Ovary (tissue), 9 donors: ENCODE results near the gene POLA1. TPM values are rescaled to one million over a fixed set of nuclear protein-coding genes. Genes with fewer than 3 reads are reported as not detected.
"Not testable (repeated sequence)": the region's sequence is repeated elsewhere in the genome, so short reads cannot be mapped to it uniquely, and the experiment has no call there.

Experiments
- DNase-seq, 5 donors: peaks; one replicate each; pipeline ENCODE4 v3.0.0-alpha.2; 2019 to 2020
- H3K27ac ChIP-seq, 2 donors: fragments of 200-600 bp; one replicate each; pipeline versions ENCODE4 v1.5.1 to v1.8.0; 2019 to 2022
- H3K27me3 ChIP-seq: fragments of 200-600 bp; one replicate; pipeline ENCODE4 v1.8.0; 2022
- H3K36me3 ChIP-seq: fragments of 200-600 bp; sonication (generic); one replicate; pipeline ENCODE4 v1.5.1; 2019
- H3K4me1 ChIP-seq: one replicate; pipeline ENCODE4 v1.8.1; 2013; ENCODE audit warnings: mild to moderate bottlenecking, moderate library complexity; ENCODE audit not compliant: insufficient read depth
- H3K4me3 ChIP-seq: fragments of 200-600 bp; sonication (generic); one replicate; pipeline ENCODE4 v1.5.1; 2017
- H3K9me3 ChIP-seq, 2 donors: fragments of 200-600 bp in 1 of 2; sonication (generic) in 1 of 2; one replicate each; pipeline versions ENCODE4 v1.5.1 to v1.8.1; 2013 to 2019; ENCODE audit warnings: mild to moderate bottlenecking in 1 of 2, moderate library complexity in 1 of 2
- CTCF ChIP-seq, 3 donors: fragments of 450-650 bp in 2 of 3; fragments of 200-600 bp in 1 of 3; IDR thresholded peaks; one replicate each; pipeline versions ENCODE4 v1.5.1 to v1.8.0; 2016 to 2022; ENCODE audit warnings: antibody characterized with exemption in 3 of 3, mild to moderate bottlenecking in 1 of 3
- EP300 ChIP-seq: sonication (generic); formaldehyde crosslinking; IDR thresholded peaks from one replicate; pipeline ENCODE4 v1.6.1; 2017; ENCODE audit warnings: antibody characterized with exemption
- POLR2A ChIP-seq: fragments of 450-650 bp; IDR thresholded peaks from one replicate; pipeline ENCODE4 v1.6.1; 2017; ENCODE audit warnings: antibody characterized with exemption, mild to moderate bottlenecking, moderate library complexity
- WGBS, 3 donors: extraction: QIAGEN DNeasy Blood & Tissue Kit in 1 of 3; methylation state at CpG; one replicate each; pipeline versions ENCODE4 v1.1.5 to v1.1.7; 2013 to 2017; 5-methylcytosine and 5-hydroxymethylcytosine counted together
- intact Hi-C, 4 donors: fragments of 100-400 bp; cut with DNase I; formaldehyde crosslinking; loops; one replicate each; pipeline versions ENCODE4 v1.11.0 to v1.15.1; 2022 to 2023
- polyA plus RNA-seq, 2 donors: library from polyadenylated mRNA; stranded (reverse); fragments of 200-250 nt in 1 of 2; fragments of 350-450 nt in 1 of 2; fragmentation: Illumina TruSeq in 1 of 2; extraction: RNeasy Lipid Tissue Mini Kit (QIAGEN cat#74804) in 1 of 2; gene quantifications; one replicate each; pipeline ENCODE4 v1.2.3, GENCODE V29; 2013 to 2014
- total RNA-seq, 7 donors: library from RNA; depleted of rRNA in 2 of 7; stranded (reverse); fragments of >200 nt in 2 of 7; fragmentation: NEBNext Ultra II Directional in 3 of 7; extraction: Animal tissue kit (Norgen Biotek cat#: 25700) in 3 of 7; gene quantifications; one replicate each; pipeline versions ENCODE4 v1.1.0 to v1.2.4, GENCODE V29; 2016 to 2023
- donor health status: DM: no; HTN: no; CAD: no; lungs with moderate emphysema.
- donor health status: DM: no; HTN: no; CAD: no.
- donor health status: Bipolar disorder and iron deficiency.
- donor health status: DM: yes; HTN: yes; CAD: no.
- donor health status: DM: no; HTN: no; CAD: no.
- donor health status: DM: yes; HTN: yes; CAD: no.

The POLA1 gene
- total and polyA plus RNA-seq, 9 donors: 5.9 to 20.2 (median 14.1) TPM

- intact Hi-C loops: no loop called here
- TF ChIP-seq CTCF (IDR thresholded peaks at IDR 0.05): no peak
- no peak for TF ChIP-seq POLR2A
- TF ChIP-seq EP300: no peak
- 73 to 79% (median 78%) methylated on average over 4 of the region's 4 CpGs for WGBS, 3 donors
- H3K27ac ChIP-seq: no peak overlapping the region
- H3K4me3 ChIP-seq: no peak overlapping the region
- no peaks in the 10 kb centered on the region for H3K4me1 ChIP-seq
- H3K27me3 ChIP-seq: no peaks in the 10 kb centered on the region
- H3K36me3 ChIP-seq: no peaks in the 10 kb centered on the region
- DNase-seq: no peak
- no peaks in the 10 kb centered on the region for H3K9me3 ChIP-seq
Measured at GRCh38 chrX:24858004-24858746, 164.5 kb downstream of the POLA1 start.

GRCh38 chrX:24859211-24859841 lies 165.6 kb downstream of the POLA1 start:
- intact Hi-C loops: no loop called here
- Histone ChIP-seq H3K9me3 (no peaks in the 10 kb centered on the region), H3K4me1 (no peaks in the 10 kb centered on the region), H3K27ac (no peak overlapping the region), H3K36me3 (no peaks in the 10 kb centered on the region), H3K27me3 (no peaks in the 10 kb centered on the region), H3K4me3 (no peak overlapping the region)
- DNase-seq: no peak
- 75 to 79% (median 75%) methylated on average over 4 of the region's 4 CpGs for WGBS, 3 donors
- TF ChIP-seq CTCF (IDR thresholded peaks at IDR 0.05) (no peak), POLR2A (no peak), EP300 (no peak)

GRCh38 chrX:24860140-24860539 lies 166.4 kb downstream of the POLA1 start:
- no peaks in the 10 kb centered on the region for H3K9me3 ChIP-seq
- H3K36me3 ChIP-seq: no peaks in the 10 kb centered on the region
- H3K4me1 ChIP-seq: no peaks in the 10 kb centered on the region
- no peaks in the 10 kb centered on the region for H3K27me3 ChIP-seq
- intact Hi-C loops: no loop called here
- H3K4me3 ChIP-seq: no peak overlapping the region
- DNase-seq: no peak
- no peak for TF ChIP-seq CTCF (IDR thresholded peaks at IDR 0.05)
- no peak for TF ChIP-seq EP300
- TF ChIP-seq POLR2A: no peak
- no peak overlapping the region for H3K27ac ChIP-seq

GRCh38 chrX:24862343-24862742 lies 168.6 kb downstream of the POLA1 start:
- H3K27ac ChIP-seq: no peak overlapping the region
- intact Hi-C loops: no loop called here
- TF ChIP-seq CTCF (IDR thresholded peaks at IDR 0.05) (no peak), POLR2A (no peak), EP300 (no peak)
- no peaks in the 10 kb centered on the region for H3K9me3 ChIP-seq
- 14 to 26% (median 15%) methylated on average over 2 of the region's 2 CpGs for WGBS, 3 donors
- H3K4me1 ChIP-seq: no peaks in the 10 kb centered on the region
- H3K36me3 ChIP-seq: no peaks in the 10 kb centered on the region
- DNase-seq: no peak
- H3K27me3 ChIP-seq: no peaks in the 10 kb centered on the region
- no peak overlapping the region for H3K4me3 ChIP-seq

GRCh38 chrX:24863779-24864178 lies 170.1 kb downstream of the POLA1 start:
- H3K4me3 ChIP-seq, DNase-seq, H3K36me3 ChIP-seq, H3K27ac ChIP-seq, intact Hi-C loops, H3K9me3 ChIP-seq, H3K27me3 ChIP-seq, H3K4me1 ChIP-seq: not testable (repeated sequence)
- 78 to 87% (median 84%) methylated on average over 8 of the region's 8 CpGs for WGBS, 3 donors
